GM18867 (cell line): ENCODE results near the gene ZC3H7A.

ENCODE experiments used
- ATAC-seq: cut with Tn5 transposase; IDR thresholded peaks from one replicate; pipeline ENCODE4 v1.9.1; 2021; ENCODE audit warnings: mild to moderate bottlenecking, moderate library complexity; ENCODE audit not compliant: unreplicated experiment

Gene ZC3H7A

DNA sequence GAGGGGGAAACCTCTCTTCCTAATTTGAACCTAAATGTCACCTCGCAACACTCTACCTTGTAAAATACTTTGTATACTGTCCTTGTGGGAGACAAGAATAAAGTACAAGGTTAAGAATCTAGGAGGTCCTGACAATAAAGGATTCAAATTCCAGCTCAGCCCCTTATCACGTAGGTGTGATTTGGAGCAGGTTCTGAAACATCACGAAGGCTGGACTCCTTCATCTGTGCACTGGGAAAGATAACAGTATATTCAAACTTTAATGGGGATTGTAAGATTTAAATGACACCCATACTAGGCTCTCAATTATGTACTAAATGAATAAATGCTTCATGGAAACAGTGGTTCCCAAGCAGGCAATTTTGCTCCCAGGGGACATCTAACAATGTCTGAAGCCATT is 56.5 kb downstream of the ZC3H7A start:
- ATAC-seq, result no peak

GRCh38 chr16:11738742-11739544 is 58.1 kb downstream of the ZC3H7A start:
- no peak for ATAC-seq

GRCh38 chr16:11737713-11738112 is 59.3 kb downstream of the ZC3H7A start:
- ATAC-seq, result no peak

GRCh38 chr16:11736903-11737302 is 60.2 kb downstream of the ZC3H7A start:
- no peak for ATAC-seq

DNA sequence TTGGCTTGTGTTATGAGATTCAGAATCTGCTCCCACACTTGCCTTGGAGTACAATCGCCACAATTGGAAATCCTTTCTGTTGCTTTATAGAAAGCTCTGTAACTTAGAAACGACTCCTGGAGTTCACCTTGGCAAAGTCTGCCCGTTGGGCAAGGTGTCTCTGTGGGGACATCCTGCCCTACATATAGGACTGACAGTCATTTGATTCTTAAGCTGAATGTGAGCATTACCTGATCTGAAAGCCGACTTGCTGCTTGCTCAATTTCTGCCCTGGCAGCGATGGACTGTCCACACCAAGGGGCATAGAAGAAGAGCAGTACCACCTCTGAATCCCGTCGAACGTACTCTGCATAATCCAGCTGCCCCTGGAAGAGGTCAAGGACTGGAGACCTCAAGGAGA is 61.3 kb downstream of the ZC3H7A start:
- ATAC-seq, result no peak

GRCh38 chr16:11734653-11735043 is 62.4 kb downstream of the ZC3H7A start:
- no peak for ATAC-seq

- no peak for ATAC-seq
Observed at GRCh38 chr16:11734025-11734652, 62.9 kb downstream of the ZC3H7A start.

- ATAC-seq, result no peak
Observed at GRCh38 chr16:11731222-11731621, 65.8 kb downstream of the ZC3H7A start.

GRCh38 chr16:11729787-11730186 is 67.3 kb downstream of the ZC3H7A start:
- no peak for ATAC-seq

- no peak for ATAC-seq
Observed at GRCh38 chr16:11727796-11728543, 69.1 kb downstream of the ZC3H7A start.

DNA sequence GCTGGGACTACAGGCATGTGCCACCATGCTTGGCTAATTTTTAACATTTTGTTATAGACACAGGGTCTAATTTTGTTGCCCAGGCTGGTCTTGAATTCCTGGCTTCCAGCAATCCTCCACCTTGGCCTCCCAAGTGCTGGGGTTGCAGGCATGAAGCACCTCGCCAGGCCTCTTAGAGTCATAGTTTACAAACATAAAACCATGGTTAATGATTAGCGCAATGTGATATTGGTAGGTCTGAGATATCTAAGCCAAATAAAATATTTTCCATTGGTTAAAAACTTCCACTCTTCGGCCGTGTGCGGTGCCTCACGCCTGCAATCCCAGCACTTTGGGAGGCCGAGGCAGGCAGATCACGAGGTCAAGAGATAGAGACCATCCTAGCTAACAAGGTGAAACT is 71.0 kb downstream of the ZC3H7A start:
- no peak for ATAC-seq

- ATAC-seq, result no peak
Observed at GRCh38 chr16:11725457-11725856, 71.6 kb downstream of the ZC3H7A start.

- ATAC-seq, result no peak
Observed at GRCh38 chr16:11722468-11722808, 74.6 kb downstream of the ZC3H7A start.

- no peak for ATAC-seq
Observed at GRCh38 chr16:11721781-11722467, 75.1 kb downstream of the ZC3H7A start.

GRCh38 chr16:11719762-11720161 is 77.3 kb downstream of the ZC3H7A start:
- ATAC-seq, result no peak

DNA sequence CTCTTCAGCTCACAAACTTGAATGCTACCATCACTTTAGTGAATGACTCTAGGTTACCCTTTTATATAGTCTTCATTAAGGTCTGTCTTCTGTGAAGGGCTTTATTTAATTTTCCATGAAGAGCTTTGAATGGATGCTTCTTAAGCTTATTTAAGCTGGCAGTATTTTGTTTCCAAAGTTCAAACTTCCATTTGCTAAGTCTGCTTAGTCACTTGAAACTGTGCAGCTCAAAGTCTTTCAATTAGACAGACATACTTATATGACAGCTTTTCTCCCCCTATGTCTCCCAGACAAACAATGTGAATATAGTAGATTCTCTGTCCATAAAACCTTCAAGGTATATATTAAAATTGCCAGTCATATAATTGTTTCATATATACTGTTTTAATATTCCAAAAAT is 77.9 kb downstream of the ZC3H7A start:
- no peak for ATAC-seq

GRCh38 chr16:11717811-11718210 is 79.2 kb downstream of the ZC3H7A start:
- no peak for ATAC-seq

- ATAC-seq, result no peak
Observed at GRCh38 chr16:11716336-11716735, 80.7 kb downstream of the ZC3H7A start.

DNA sequence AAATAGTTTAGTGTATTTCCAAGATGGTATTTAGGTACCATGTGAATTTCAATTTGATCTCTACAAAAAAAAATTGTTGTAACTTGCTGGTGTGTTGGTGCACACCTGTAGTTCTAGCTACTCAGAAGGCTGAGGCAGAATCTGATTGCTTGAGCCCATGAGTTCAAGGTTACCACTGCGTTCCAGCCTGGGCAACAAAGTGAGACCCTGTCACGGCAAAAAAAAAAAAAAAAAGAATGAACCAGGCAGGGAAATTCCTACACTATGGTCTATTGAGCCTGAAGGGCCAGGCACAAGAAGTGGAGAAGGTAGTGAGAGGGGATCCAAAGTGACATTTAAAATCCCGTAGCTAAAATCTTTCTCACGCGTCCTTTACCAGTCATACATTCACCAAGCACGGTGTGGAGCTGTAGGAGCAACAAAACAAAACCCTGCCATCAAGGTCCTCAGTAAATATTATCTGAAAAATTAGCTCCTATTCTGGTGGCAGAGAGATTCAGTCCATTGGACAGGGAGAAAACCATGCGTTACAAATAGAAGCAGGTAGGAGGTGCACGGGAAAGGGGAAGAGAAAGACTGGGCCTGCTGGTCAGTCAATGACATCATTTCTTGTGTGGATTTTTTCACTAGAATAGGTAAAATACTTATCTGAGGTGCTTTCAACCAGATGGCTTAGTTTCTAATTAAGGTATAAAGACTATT is 81.7 kb downstream of the ZC3H7A start:
- ATAC-seq, result no peak

GRCh38 chr16:11712122-11712521 is 84.9 kb downstream of the ZC3H7A start:
- ATAC-seq, result no peak

DNA sequence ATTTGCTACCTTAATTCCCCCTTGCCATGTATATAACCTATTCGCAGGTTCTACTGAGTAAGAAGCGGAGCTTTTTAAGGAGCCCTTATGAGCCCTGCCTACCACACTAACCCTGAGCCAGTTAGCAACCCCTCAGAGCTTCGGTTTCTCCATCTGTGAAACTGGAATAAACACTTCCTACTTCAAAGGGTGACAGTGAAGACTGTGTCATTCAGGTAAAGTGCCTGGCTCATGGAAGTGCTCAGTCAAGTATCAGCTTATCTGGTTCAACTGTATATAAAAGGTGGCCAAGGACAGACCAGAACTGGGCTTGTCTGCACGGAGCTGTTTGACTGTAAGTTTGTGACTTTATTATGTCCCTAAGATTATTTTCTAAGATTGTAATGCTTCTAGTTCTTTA is 85.4 kb downstream of the ZC3H7A start:
- ATAC-seq, result no peak
